HEK293 (cell line): ENCODE measurements around the gene PGBD1.

Experiments used
- CTCF ChIA-PET: fragments of 350-600 bp; formaldehyde crosslinking; extraction: SDS; loops from one replicate; lab custom pipeline; 2021; ENCODE audit warnings: antibody characterized with exemption; lab: Yijun Ruan, JAX
- POLR2A ChIA-PET: fragments of 300-600 bp; formaldehyde crosslinking; extraction: SDS; loops from one replicate; lab custom pipeline; 2020; ENCODE audit warnings: antibody characterized with exemption, inconsistent platforms; lab: Yijun Ruan, JAX
- H3K27ac ChIP-seq: fragments of 200-500 bp; sonication (Bioruptor generic); 2 replicates; pipeline ENCODE4 v1.5.1; 2014; ENCODE audit warnings: low read depth, low read length, control low read depth, inconsistent platforms; ENCODE audit errors: extremely low read depth
- H3K36me3 ChIP-seq, 2 experiments: fragments of 200-500 bp in 1 of 2; sonication (Bioruptor generic) in 1 of 2; 1 replicate in 1 of 2; 2 replicates in 1 of 2; pipeline ENCODE4 v1.5.1; 2014 to 2017; ENCODE audit warnings: inconsistent platforms in 2 of 2, low read length in 2 of 2; ENCODE audit not compliant: control insufficient read depth in 2 of 2, insufficient read depth in 1 of 2
- H3K4me1 ChIP-seq: fragments of 200-500 bp; sonication (Bioruptor generic); 2 replicates; pipeline ENCODE4 v1.5.1; 2014; ENCODE audit warnings: mild to moderate bottlenecking, low read length, inconsistent platforms; ENCODE audit not compliant: control insufficient read depth, insufficient read depth
- H3K4me3 ChIP-seq: 2 replicates; pipeline ENCODE4 v1.5.1; 2011; ENCODE audit warnings: low read depth, mild to moderate bottlenecking, control low read depth, low read length, moderate library complexity
- H3K9me3 ChIP-seq: fragments of 200-500 bp; sonication (Bioruptor generic); 2 replicates; pipeline ENCODE4 v1.5.1; 2014; ENCODE audit warnings: low read depth, low read length, inconsistent platforms; ENCODE audit not compliant: control insufficient read depth, insufficient read depth
- ATF2 ChIP-seq: fragments of 450-650 bp; formaldehyde crosslinking; IDR thresholded peaks from 2 replicates; pipeline ENCODE4 v1.5.1; 2016; ENCODE audit warnings: missing biosample characterization, missing genetic modification characterization, low read depth
- BCL11A ChIP-seq: fragments of 450-650 bp; formaldehyde crosslinking; IDR thresholded peaks from 2 replicates; pipeline ENCODE4 v1.5.1; 2016; ENCODE audit warnings: low read depth, missing biosample characterization, missing genetic modification characterization
- FEZF1 ChIP-seq: fragments of 450-650 bp; formaldehyde crosslinking; IDR thresholded peaks from 2 replicates; pipeline ENCODE4 v1.5.1; 2016; ENCODE audit warnings: missing biosample characterization, missing genetic modification characterization
- KLF16 ChIP-seq: fragments of 450-650 bp; formaldehyde crosslinking; IDR thresholded peaks from 2 replicates; pipeline ENCODE4 v1.5.1; 2017; ENCODE audit warnings: missing biosample characterization, missing genetic modification characterization
- MYNN ChIP-seq: fragments of 450-650 bp; formaldehyde crosslinking; IDR thresholded peaks from 2 replicates; pipeline ENCODE4 v1.5.1; 2016; ENCODE audit warnings: missing biosample characterization, missing genetic modification characterization, borderline replicate concordance
- OSR2 ChIP-seq: fragments of 450-650 bp; formaldehyde crosslinking; IDR thresholded peaks from 2 replicates; pipeline ENCODE4 v1.5.1; 2016; ENCODE audit warnings: missing biosample characterization, missing genetic modification characterization
- SP3 ChIP-seq: fragments of 450-650 bp; formaldehyde crosslinking; IDR thresholded peaks from 2 replicates; pipeline ENCODE4 v1.5.1; 2016; ENCODE audit warnings: missing biosample characterization, missing genetic modification characterization
- ZBTB1 ChIP-seq: fragments of 450-650 bp; formaldehyde crosslinking; IDR thresholded peaks from 2 replicates; pipeline ENCODE4 v1.5.1; 2016; ENCODE audit warnings: missing biosample characterization, missing genetic modification characterization
- ZBTB48 ChIP-seq: fragments of 450-650 bp; formaldehyde crosslinking; IDR thresholded peaks from 2 replicates; pipeline ENCODE4 v1.5.1; 2016; ENCODE audit warnings: missing biosample characterization, missing genetic modification characterization
- ZNF140 ChIP-seq: fragments of 450-650 bp; formaldehyde crosslinking; IDR thresholded peaks from 2 replicates; pipeline ENCODE4 v1.5.1; 2016; ENCODE audit warnings: missing biosample characterization, missing genetic modification characterization
- ZNF157 ChIP-seq: fragments of 450-650 bp; formaldehyde crosslinking; IDR thresholded peaks from 2 replicates; pipeline ENCODE4 v1.5.1; 2016; ENCODE audit warnings: missing biosample characterization, missing genetic modification characterization
- ZNF16 ChIP-seq: fragments of 450-650 bp; formaldehyde crosslinking; IDR thresholded peaks from 2 replicates; pipeline ENCODE4 v1.5.1; 2016; ENCODE audit warnings: low read depth, missing biosample characterization, missing genetic modification characterization
- ZNF175 ChIP-seq: fragments of 450-650 bp; formaldehyde crosslinking; IDR thresholded peaks from 2 replicates; pipeline ENCODE4 v1.5.1; 2016; ENCODE audit warnings: missing biosample characterization, missing genetic modification characterization
- ZNF223 ChIP-seq: fragments of 450-650 bp; formaldehyde crosslinking; IDR thresholded peaks from 2 replicates; pipeline ENCODE4 v1.5.1; 2016; ENCODE audit warnings: missing biosample characterization, missing genetic modification characterization
- ZNF335 ChIP-seq: fragments of 450-650 bp; formaldehyde crosslinking; conservative IDR thresholded peaks from 2 replicates; pipeline ENCODE4 v1.5.1; 2016; ENCODE audit warnings: missing biosample characterization, missing genetic modification characterization
- ZNF426 ChIP-seq: fragments of 450-650 bp; formaldehyde crosslinking; IDR thresholded peaks from 2 replicates; pipeline ENCODE4 v1.5.1; 2017; ENCODE audit warnings: missing biosample characterization, missing genetic modification characterization, mild to moderate bottlenecking, inconsistent platforms, moderate library complexity
- ZNF501 ChIP-seq: fragments of 450-650 bp; formaldehyde crosslinking; IDR thresholded peaks from 2 replicates; pipeline ENCODE4 v1.5.1; 2016; ENCODE audit warnings: missing biosample characterization, missing genetic modification characterization
- ZNF518A ChIP-seq: fragments of 450-650 bp; formaldehyde crosslinking; conservative IDR thresholded peaks from 2 replicates; pipeline ENCODE4 v1.5.1; 2016; ENCODE audit warnings: low read depth, missing biosample characterization, missing genetic modification characterization
- ZNF658 ChIP-seq: fragments of 450-650 bp; formaldehyde crosslinking; IDR thresholded peaks from 2 replicates; pipeline ENCODE4; 2016; ENCODE audit warnings: missing biosample characterization, missing genetic modification characterization
- ZNF677 ChIP-seq: fragments of 450-650 bp; IDR thresholded peaks from 2 replicates; pipeline ENCODE4 v1.5.0; 2018; ENCODE audit warnings: missing biosample characterization, mild to moderate bottlenecking, missing genetic modification characterization, moderate library complexity
- ZNF777 ChIP-seq: fragments of 450-650 bp; formaldehyde crosslinking; IDR thresholded peaks from 2 replicates; pipeline ENCODE4 v1.5.1; 2017; ENCODE audit warnings: missing biosample characterization, missing genetic modification characterization, borderline replicate concordance
- ZNF843 ChIP-seq: fragments of 450-650 bp; formaldehyde crosslinking; IDR thresholded peaks from 2 replicates; pipeline ENCODE4 v1.5.1; 2016; ENCODE audit warnings: missing biosample characterization, missing genetic modification characterization

Gene PGBD1

GRCh38 chr6:28335040-28335563 is 53.7 kb downstream of the PGBD1 start:
- Histone ChIP-seq H3K4me3 (peak overlapping the region; percentile 30), H3K36me3 (no peaks in the 10 kb centered on the region), H3K27ac (peak overlapping the region; percentile 88), H3K4me1 (peaks cover 4% of the 10 kb centered on the region; the same call in 1 of the 2 replicates), H3K9me3 (no peaks in the 10 kb centered on the region)
- TF ChIP-seq FEZF1 (tag by site-specific recombination) (no peak), ZNF335 (peak; percentile 98), ZNF140 (tag by site-specific recombination) (no peak), OSR2 (tag by site-specific recombination) (peak; percentile 71; the same call in 1 of the 2 replicates), ZBTB48 (tag by site-specific recombination) (0 out of 2 replicates have a peak, but pooled peaks have one; percentile 18), ZNF777 (tag by site-specific recombination) (no peak), ZNF518A (tag by site-specific recombination) (0 out of 2 replicates have a peak, but pooled peaks have one; percentile 29)
- CTCF ChIA-PET: interaction anchor here (0.6 to 0.8 kb wide), 2 partner anchors 21 to 53 kb away, joined by 3 to 7 read pairs; partner anchors contain the start of gene PGBD1
- POLR2A ChIA-PET: interaction anchor here (0.7 to 4.0 kb wide), 32 partner anchors 10 to 1779 kb away, joined by 3 to 37 read pairs (median 4); partner anchors contain the start of genes PGBD1, ZKSCAN3, ZKSCAN4 and ZKSCAN8

GRCh38 chr6:28335564-28336283 is 54.4 kb downstream of the PGBD1 start, which contains the start of gene ZSCAN31:
TSS of gene ZSCAN31 (minus strand) at chr6:28336148. CDS start at chr6:28329683, 6,465 bp downstream.
- no peaks in the 10 kb centered on the region for H3K9me3 ChIP-seq
- H3K27ac ChIP-seq: peak within 1 kb of the TSS; percentile 88
- ChIA-PET POLR2A (interaction anchor here (0.6 to 4.0 kb wide), 33 partner anchors 10 to 1779 kb away, joined by 3 to 37 read pairs (median 4); partner anchors contain the start of genes PGBD1, ZKSCAN3, ZKSCAN4 and ZKSCAN8), CTCF (interaction anchor here (0.6 to 0.8 kb wide), 3 partner anchors 20 to 54 kb away, joined by 3 to 7 read pairs (median 3); partner anchors contain the start of gene PGBD1)
- peak within 1 kb of the TSS; percentile 78 for H3K4me3 ChIP-seq
- no peaks in the 10 kb centered on the region for H3K36me3 ChIP-seq
- peaks cover 4% of the 10 kb centered on the region; the same call in 1 of the 2 replicates for H3K4me1 ChIP-seq
- TF ChIP-seq ZNF157: no peak
- TF ChIP-seq SP3 (tag by site-specific recombination): peak; percentile 69
- no peak for TF ChIP-seq ZBTB1 (tag by site-specific recombination)
- TF ChIP-seq ATF2 (tag by site-specific recombination): peak; percentile 55; the same call in 1 of the 2 replicates
- no peak for TF ChIP-seq ZNF658 (tag by site-specific recombination)
- no peak for TF ChIP-seq BCL11A
- no peak for TF ChIP-seq KLF16 (tag by site-specific recombination)
- no peak for TF ChIP-seq MYNN (tag by site-specific recombination)
- peak; percentile 68 for TF ChIP-seq ZNF501 (tag by site-specific recombination)
- TF ChIP-seq ZNF223 (tag by site-specific recombination): no peak
- no peak for TF ChIP-seq ZNF175
- TF ChIP-seq ZNF677 (tag by site-specific recombination): no peak
- no peak for TF ChIP-seq ZNF518A (tag by site-specific recombination)
- TF ChIP-seq OSR2 (tag by site-specific recombination): no peak
- TF ChIP-seq ZNF426: no peak
- no peak for TF ChIP-seq ZNF843 (tag by site-specific recombination)
- no peak for TF ChIP-seq ZNF16 (tag by site-specific recombination)
